ENCODE results near the gene KDM4C.

DNA sequence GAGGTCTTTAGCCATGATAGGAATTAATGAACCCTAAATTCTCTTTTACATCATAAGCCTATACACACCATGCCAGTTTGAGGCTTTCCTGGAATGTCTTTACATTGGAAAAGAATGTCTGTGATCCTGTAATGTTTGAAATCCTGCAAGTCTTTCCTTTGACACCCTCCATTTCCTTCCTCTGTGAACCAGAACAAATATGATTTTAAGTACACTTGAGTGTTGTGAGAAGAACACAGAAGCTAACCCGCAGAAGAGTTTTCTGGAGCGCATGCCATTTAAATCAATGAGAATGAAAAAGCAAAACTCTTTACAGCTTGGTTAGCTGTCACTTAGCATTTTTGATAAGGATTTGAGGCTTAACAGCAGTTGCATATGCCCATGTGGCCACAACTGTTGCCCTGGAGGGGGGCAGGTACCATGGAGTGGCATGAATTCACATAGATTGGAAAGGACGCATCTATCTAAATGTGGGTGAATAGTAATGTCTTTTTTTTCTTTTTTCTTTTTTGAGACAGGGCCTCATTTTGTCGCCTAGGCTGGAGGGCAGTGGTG, 372.6 kb downstream of the KDM4C start:
- TF ChIP-seq YY1 (IDR thresholded peaks at IDR 0.05; ENCODE audit: extremely low read depth, insufficient replicate concordance, low read depth, low read length) (no peak), CBX3 (IDR thresholded peaks at IDR 0.05; ENCODE audit: low read depth) (no peak), REST (IDR thresholded peaks at IDR 0.05; ENCODE audit: low read depth) (no peak), POLR2A (IDR thresholded peaks at IDR 0.05; ENCODE audit: borderline replicate concordance, extremely low read depth, insufficient read depth, insufficient read length) (no peak), EZH2 (IDR thresholded peaks at IDR 0.05) (no peak), SRF (IDR thresholded peaks at IDR 0.05; ENCODE audit: low read depth) (no peak), POLR2AphosphoS5 (IDR thresholded peaks at IDR 0.05; ENCODE audit: low read depth, low read length) (no peak), FOSL1 (IDR thresholded peaks at IDR 0.05; ENCODE audit: low read depth) (no peak), SP1 (IDR thresholded peaks at IDR 0.05; ENCODE audit: low read depth) (no peak), TCF7L2 (IDR thresholded peaks at IDR 0.05; ENCODE audit: borderline replicate concordance, extremely low read depth, insufficient read depth, insufficient read length) (no peak), EZH2phosphoT487 (IDR thresholded peaks at IDR 0.05; ENCODE audit: borderline replicate concordance) (no peak), CEBPB (IDR thresholded peaks at IDR 0.05; ENCODE audit: low read depth) (no peak)
- TF ChIP-seq, protein P1, sequence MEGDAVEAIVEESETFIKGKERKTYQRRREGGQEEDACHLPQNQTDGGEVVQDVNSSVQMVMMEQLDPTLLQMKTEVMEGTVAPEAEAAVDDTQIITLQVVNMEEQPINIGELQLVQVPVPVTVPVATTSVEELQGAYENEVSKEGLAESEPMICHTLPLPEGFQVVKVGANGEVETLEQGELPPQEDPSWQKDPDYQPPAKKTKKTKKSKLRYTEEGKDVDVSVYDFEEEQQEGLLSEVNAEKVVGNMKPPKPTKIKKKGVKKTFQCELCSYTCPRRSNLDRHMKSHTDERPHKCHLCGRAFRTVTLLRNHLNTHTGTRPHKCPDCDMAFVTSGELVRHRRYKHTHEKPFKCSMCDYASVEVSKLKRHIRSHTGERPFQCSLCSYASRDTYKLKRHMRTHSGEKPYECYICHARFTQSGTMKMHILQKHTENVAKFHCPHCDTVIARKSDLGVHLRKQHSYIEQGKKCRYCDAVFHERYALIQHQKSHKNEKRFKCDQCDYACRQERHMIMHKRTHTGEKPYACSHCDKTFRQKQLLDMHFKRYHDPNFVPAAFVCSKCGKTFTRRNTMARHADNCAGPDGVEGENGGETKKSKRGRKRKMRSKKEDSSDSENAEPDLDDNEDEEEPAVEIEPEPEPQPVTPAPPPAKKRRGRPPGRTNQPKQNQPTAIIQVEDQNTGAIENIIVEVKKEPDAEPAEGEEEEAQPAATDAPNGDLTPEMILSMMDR (IDR thresholded peaks at IDR 0.05 in 2 of 3, conservative IDR thresholded peaks at IDR 0.05 in 1 of 3; ENCODE audit: borderline replicate concordance in 1 of 3, insufficient read depth in 1 of 3, low read depth in 2 of 3, low read length in 2 of 3): no peak
- TF ChIP-seq, protein P2, sequence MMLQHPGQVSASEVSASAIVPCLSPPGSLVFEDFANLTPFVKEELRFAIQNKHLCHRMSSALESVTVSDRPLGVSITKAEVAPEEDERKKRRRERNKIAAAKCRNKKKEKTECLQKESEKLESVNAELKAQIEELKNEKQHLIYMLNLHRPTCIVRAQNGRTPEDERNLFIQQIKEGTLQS (IDR thresholded peaks at IDR 0.05): no peak
